PC-3 (cell line): ENCODE data around the gene ENTREP3. TPM values are rescaled to one million over a fixed set of nuclear protein-coding genes. Genes with fewer than 3 reads are reported as not detected.

ENCODE experiments used
- ATAC-seq: fragments of 200-7000 bp; cut with Tn5 transposase; 2 replicates; pipeline ENCODE4 v1.9.1; 2020; ENCODE audit warnings: mild to moderate bottlenecking, moderate library complexity
- BruUV-seq: library from RNA; stranded (reverse); fragments of 400-500 nt; replicated peaks from 2 replicates; lab custom pipeline; 2021; lab: Mats Ljungman, UMichigan
- CTCF ChIA-PET: fragments of 300-600 bp; sonication (Branson Sonifier 250); formaldehyde crosslinking; loops from one replicate; lab custom pipeline; 2022; ENCODE audit warnings: antibody characterized with exemption; lab: Charles Lee
- POLR2A ChIA-PET: fragments of 300-600 bp; sonication (Branson Sonifier 250); formaldehyde crosslinking; loops from one replicate; lab custom pipeline; 2022; ENCODE audit warnings: antibody characterized with exemption; ENCODE audit not compliant: unreplicated experiment; lab: Charles Lee
- DNase-seq: peaks from one replicate; pipeline ENCODE4 v3.0.0-alpha.2; 2015
- H2AFZ ChIP-seq: fragments of 300-600 bp; sonication (generic); 2 replicates; pipeline ENCODE4 v1.6.0; 2016; ENCODE audit warnings: antibody characterized with exemption, low read length
- H3F3A ChIP-seq: fragments of 300-600 bp; sonication (generic); one replicate; pipeline ENCODE4 v1.6.0; 2017; ENCODE audit warnings: antibody characterized with exemption, low read length, control low read depth, mild to moderate bottlenecking; ENCODE audit not compliant: unreplicated experiment
- H3K27ac ChIP-seq: fragments of 300-600 bp; sonication (generic); 2 replicates; pipeline ENCODE4 v1.5.1; 2016; ENCODE audit warnings: mild to moderate bottlenecking, low read length
- H3K27me3 ChIP-seq: fragments of 300-600 bp; sonication (generic); 2 replicates; pipeline ENCODE4 v1.6.1; 2016; ENCODE audit warnings: low read length, mixed read lengths
- H3K36me3 ChIP-seq: fragments of 300-600 bp; sonication (generic); 2 replicates; pipeline ENCODE4 v1.6.1; 2016; ENCODE audit warnings: low read depth, mixed run types, low read length, mixed read lengths
- H3K4me1 ChIP-seq: fragments of 300-600 bp; sonication (generic); 2 replicates; pipeline ENCODE4 v1.5.1; 2016; ENCODE audit warnings: low read length; ENCODE audit not compliant: insufficient read depth
- H3K4me2 ChIP-seq: fragments of 300-600 bp; sonication (generic); 2 replicates; pipeline ENCODE4 v1.6.0; 2016; ENCODE audit warnings: low read length
- H3K4me3 ChIP-seq: fragments of 300-600 bp; sonication (generic); 2 replicates; pipeline ENCODE4 v1.5.1; 2016; ENCODE audit warnings: mild to moderate bottlenecking, low read length, mixed read lengths
- H3K79me2 ChIP-seq: fragments of 300-600 bp; sonication (generic); 2 replicates; pipeline ENCODE4 v1.6.1; 2017; ENCODE audit warnings: low read length, mixed read lengths
- H3K9ac ChIP-seq: fragments of 300-600 bp; sonication (generic); 2 replicates; pipeline ENCODE4 v1.6.0; 2016; ENCODE audit warnings: mild to moderate bottlenecking, low read length
- H3K9me2 ChIP-seq: fragments of 300-600 bp; sonication (generic); replicated peaks from 2 replicates; pipeline ENCODE4 v1.6.1; 2016; ENCODE audit warnings: mixed run types, low read length, mixed read lengths
- H3K9me3 ChIP-seq: fragments of 300-600 bp; sonication (generic); 2 replicates; pipeline ENCODE4 v1.6.1; 2016; ENCODE audit warnings: low read length, mixed read lengths
- H4K20me1 ChIP-seq: fragments of 300-600 bp; sonication (generic); 2 replicates; pipeline ENCODE4 v1.6.1; 2016; ENCODE audit warnings: low read length, mixed read lengths
- EZH2 ChIP-seq: fragments of 300-600 bp; sonication (generic); IDR thresholded peaks from one replicate; pipeline ENCODE4 v1.6.1; 2017; ENCODE audit warnings: antibody characterized with exemption, mild to moderate bottlenecking, low read length; ENCODE audit not compliant: unreplicated experiment
- EZH2phosphoT487 ChIP-seq: fragments of 300-600 bp; sonication (generic); IDR thresholded peaks from 2 replicates; pipeline ENCODE4 v1.6.1; 2018; ENCODE audit warnings: mild to moderate bottlenecking, antibody characterized with exemption, low read length, borderline replicate concordance
- intact Hi-C: fragments of 100-400 bp; cut with micrococcal nuclease; formaldehyde crosslinking; loops from 2 replicates; pipeline ENCODE4 v1.9.0; 2023
- total RNA-seq: library from RNA; depleted of rRNA; stranded (reverse); fragments of >200 nt; gene quantifications from 2 replicates; pipeline ENCODE4 v1.2.3, GENCODE V29; 2014
- TF ChIP-seq, protein P1 (sequence below): fragments of 300-600 bp; sonication (generic); conservative IDR thresholded peaks from 2 replicates; pipeline ENCODE4 v1.5.1; 2017; ENCODE audit warnings: antibody characterized with exemption, low read depth, mild to moderate bottlenecking, low read length

ENTREP3 gene
- total RNA-seq, 1 experiment from 2014 or later = 30.9 TPM

- H3K79me2 ChIP-seq = no peaks in the 10 kb centered on the region
- H3F3A ChIP-seq = no peaks in the 10 kb centered on the region
- no peak for DNase-seq
- TF ChIP-seq, protein P1, sequence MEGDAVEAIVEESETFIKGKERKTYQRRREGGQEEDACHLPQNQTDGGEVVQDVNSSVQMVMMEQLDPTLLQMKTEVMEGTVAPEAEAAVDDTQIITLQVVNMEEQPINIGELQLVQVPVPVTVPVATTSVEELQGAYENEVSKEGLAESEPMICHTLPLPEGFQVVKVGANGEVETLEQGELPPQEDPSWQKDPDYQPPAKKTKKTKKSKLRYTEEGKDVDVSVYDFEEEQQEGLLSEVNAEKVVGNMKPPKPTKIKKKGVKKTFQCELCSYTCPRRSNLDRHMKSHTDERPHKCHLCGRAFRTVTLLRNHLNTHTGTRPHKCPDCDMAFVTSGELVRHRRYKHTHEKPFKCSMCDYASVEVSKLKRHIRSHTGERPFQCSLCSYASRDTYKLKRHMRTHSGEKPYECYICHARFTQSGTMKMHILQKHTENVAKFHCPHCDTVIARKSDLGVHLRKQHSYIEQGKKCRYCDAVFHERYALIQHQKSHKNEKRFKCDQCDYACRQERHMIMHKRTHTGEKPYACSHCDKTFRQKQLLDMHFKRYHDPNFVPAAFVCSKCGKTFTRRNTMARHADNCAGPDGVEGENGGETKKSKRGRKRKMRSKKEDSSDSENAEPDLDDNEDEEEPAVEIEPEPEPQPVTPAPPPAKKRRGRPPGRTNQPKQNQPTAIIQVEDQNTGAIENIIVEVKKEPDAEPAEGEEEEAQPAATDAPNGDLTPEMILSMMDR = no peak
- TF ChIP-seq EZH2 (no peak), EZH2phosphoT487 (no peak)
- POLR2A ChIA-PET = no interaction called here
- no peak overlapping the region for H3K4me2 ChIP-seq
- intact Hi-C loops = no loop called here
- no peaks in the 10 kb centered on the region for H3K4me1 ChIP-seq
- no peaks in the 10 kb centered on the region for H3K36me3 ChIP-seq
- H3K4me3 ChIP-seq = no peak overlapping the region
- CTCF ChIA-PET = no interaction called here
- H3K27ac ChIP-seq = no peak overlapping the region
- ATAC-seq = no peak
- H3K9me3 ChIP-seq = no peaks in the 10 kb centered on the region
- no peak overlapping the region for H3K9ac ChIP-seq
- BruUV-seq = no TSS peak
- no peaks in the 10 kb centered on the region for H4K20me1 ChIP-seq
- no peaks in the 10 kb centered on the region for H3K27me3 ChIP-seq
- no peaks in the 10 kb centered on the region for H3K9me2 ChIP-seq
- no peak overlapping the region for H2AFZ ChIP-seq
Measured at GRCh38 chr1:155286544-155286943, 31.3 kb upstream of the ENTREP3 start.

- Histone ChIP-seq H3K4me1 (no peaks in the 10 kb centered on the region), H3K9me3 (no peaks in the 10 kb centered on the region), H3F3A (no peaks in the 10 kb centered on the region), H3K27me3 (no peaks in the 10 kb centered on the region), H3K79me2 (no peaks in the 10 kb centered on the region), H3K27ac (no peak overlapping the region), H3K9me2 (no peaks in the 10 kb centered on the region), H2AFZ (no peak overlapping the region), H4K20me1 (no peaks in the 10 kb centered on the region), H3K36me3 (no peaks in the 10 kb centered on the region), H3K4me2 (no peak overlapping the region), H3K4me3 (no peak overlapping the region), H3K9ac (no peak overlapping the region)
- no peak for ATAC-seq
- intact Hi-C loops = no loop called here
- DNase-seq = no peak
- CTCF ChIA-PET = no interaction called here
- TF ChIP-seq, protein P1 = no peak
- TF ChIP-seq EZH2 (no peak), EZH2phosphoT487 (no peak)
- no TSS peak for BruUV-seq
- POLR2A ChIA-PET = no interaction called here
Measured at GRCh38 chr1:155285631-155286044, 30.4 kb upstream of the ENTREP3 start.

DNA sequence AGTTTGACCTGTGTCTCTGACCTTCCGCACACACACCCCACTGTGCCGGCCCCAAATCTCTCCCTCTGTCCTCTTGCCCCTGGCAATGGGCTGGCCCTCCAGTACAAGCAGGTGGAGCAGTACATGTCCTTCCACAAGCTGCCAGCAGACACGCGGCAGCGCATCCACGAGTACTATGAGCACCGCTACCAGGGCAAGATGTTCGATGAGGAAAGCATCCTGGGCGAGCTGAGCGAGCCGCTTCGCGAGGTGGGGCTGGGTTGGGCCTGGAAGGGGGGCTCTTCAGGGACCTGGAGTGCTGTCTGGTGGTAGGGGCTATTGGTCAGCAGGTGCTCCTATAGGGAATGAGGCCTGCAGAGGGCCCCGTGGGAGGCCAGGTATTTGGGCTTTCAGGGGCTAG is 29.8 kb upstream of the ENTREP3 start:
- CTCF ChIA-PET = no interaction called here
- H2AFZ ChIP-seq = no peak overlapping the region
- no peak overlapping the region for H3K9ac ChIP-seq
- POLR2A ChIA-PET = no interaction called here
- H3K9me3 ChIP-seq = no peaks in the 10 kb centered on the region
- H4K20me1 ChIP-seq = no peaks in the 10 kb centered on the region
- intact Hi-C loops = no loop called here
- H3K4me3 ChIP-seq = no peak overlapping the region
- TF ChIP-seq EZH2phosphoT487 (no peak), EZH2 (no peak)
- TF ChIP-seq, protein P1 = no peak
- no peaks in the 10 kb centered on the region for H3K79me2 ChIP-seq
- no TSS peak for BruUV-seq
- H3K4me2 ChIP-seq = no peak overlapping the region
- H3K27me3 ChIP-seq = no peaks in the 10 kb centered on the region
- H3K36me3 ChIP-seq = no peaks in the 10 kb centered on the region
- no peak for ATAC-seq
- H3F3A ChIP-seq = no peaks in the 10 kb centered on the region
- H3K9me2 ChIP-seq = no peaks in the 10 kb centered on the region
- no peaks in the 10 kb centered on the region for H3K4me1 ChIP-seq
- no peak for DNase-seq
- no peak overlapping the region for H3K27ac ChIP-seq
